Measurements from ENCODE around the gene TGFBR1. TPM values are rescaled to one million over a fixed set of nuclear protein-coding genes. Genes with fewer than 3 reads are reported as not detected.

Gene TGFBR1
- total RNA-seq: 10 to 100 TPM; 31.0 to 33.5 TPM

DNA sequence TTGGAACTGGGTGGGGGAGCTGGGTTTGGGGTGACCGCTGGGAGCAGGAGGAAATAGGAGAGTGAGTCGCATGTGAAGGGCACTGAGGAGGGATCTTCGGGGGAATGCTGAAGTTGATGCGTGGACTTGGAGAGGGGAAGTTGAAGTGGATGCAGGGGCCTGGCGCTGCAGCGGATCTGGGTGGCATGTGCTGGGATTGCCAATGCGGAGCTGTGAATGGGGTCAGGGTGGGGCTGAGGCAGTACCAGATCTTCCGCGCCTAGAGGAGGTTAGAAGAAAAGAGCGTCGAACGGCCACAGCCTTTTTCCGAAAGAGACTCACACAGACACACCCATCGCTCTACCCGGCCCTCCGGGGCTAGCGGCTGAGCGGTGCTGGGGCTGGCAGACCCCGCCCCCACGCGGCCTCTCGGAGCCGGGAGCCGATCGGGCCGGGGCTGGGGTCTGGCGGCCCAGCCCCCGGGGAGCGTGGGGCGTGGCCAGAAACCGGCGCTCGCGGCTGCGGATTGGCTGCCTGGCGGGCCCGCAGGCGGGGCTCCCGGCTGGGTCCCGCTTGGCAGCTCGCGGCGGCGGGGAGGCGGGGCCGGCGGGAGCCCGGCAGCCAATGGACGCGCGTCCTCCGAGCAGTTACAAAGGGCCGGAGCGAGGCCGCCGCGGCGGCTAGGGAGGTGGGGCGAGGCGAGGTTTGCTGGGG, at the start of gene TGFBR1:
TGFBR1 (plus strand) TSS at position 655 of the 693 bp plus-strand sequence. CDS start 93 bp downstream, outside the sequence.
- Mint-ChIP-seq H3K4me1 (ENCODE audit: low read depth) (peaks cover 56% of the 10 kb centered on the region), H3K36me3 (ENCODE audit: insufficient read depth in 2 of 2) (peaks cover 2 to 5% of the 10 kb centered on the region in 2 donors)
- DNase-seq: peak; percentile 95 to 97

DNA sequence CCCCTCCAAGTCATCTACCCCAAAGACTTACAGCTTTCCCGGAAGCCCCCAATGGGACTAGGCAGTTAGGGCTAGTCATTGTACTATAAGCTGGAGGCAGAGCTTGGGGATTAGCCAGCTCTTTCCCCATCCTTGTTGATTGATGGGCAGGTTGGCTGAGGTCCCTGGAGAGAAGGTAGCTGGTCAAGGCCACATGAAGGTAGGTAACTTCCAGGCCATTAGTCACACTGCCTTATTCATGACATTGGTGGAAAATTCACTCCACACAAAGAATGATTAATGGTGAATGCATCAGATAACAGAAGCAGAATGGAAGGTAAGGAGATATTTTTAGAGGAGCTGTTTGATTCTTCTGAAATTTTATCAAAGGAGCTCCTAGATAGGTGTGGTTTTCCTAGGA, 49.5 kb upstream of the TGFBR1 start:
- no peak for ATAC-seq (replicated peaks in 1 of 2)
- peak overlapping the region in 1 of 2 donors; percentile 52 for H3K4me3 Mint-ChIP-seq

More for the DNA sequence above, at the start of gene TGFBR1:
- peak within 1 kb of the TSS; percentile 92 to 97 for H3K4me3 Mint-ChIP-seq
- peaks cover 3% of the 10 kb centered on the region in 2 donors for H3K9me3 Mint-ChIP-seq
- H3K27ac Mint-ChIP-seq: peak within 1 kb of the TSS; percentile 72
- H3K27me3 Mint-ChIP-seq (ENCODE audit: low read depth): no peaks in the 10 kb centered on the region
- peak; percentile 90 to 91 for ATAC-seq (replicated peaks in 1 of 2)

DNA sequence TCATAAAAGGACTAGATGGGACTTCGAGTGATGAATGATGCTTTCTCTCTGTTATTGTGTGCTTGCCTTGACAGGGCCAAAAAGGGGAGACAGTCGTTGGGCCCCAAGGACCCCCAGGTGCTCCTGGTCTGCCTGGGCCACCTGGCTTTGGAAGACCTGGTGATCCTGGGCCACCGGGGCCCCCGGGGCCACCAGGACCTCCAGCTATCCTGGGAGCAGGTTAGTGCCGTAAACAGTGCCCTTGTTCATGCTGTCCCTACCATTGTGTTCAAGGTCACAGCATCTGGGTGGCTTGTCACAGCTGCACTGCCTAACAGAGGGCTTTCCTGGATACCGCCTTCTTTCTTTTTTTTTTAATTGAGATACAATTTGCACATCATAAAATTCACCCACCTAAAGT, 48.7 kb upstream of the TGFBR1 start:
- ATAC-seq (replicated peaks in 1 of 2) (no peak), DNase-seq (no peak)
- H3K9me3 Mint-ChIP-seq: peaks cover 0 to 4% of the 10 kb centered on the region in 2 donors
- H3K27ac Mint-ChIP-seq: peak overlapping the region; percentile 62
- H3K27me3 Mint-ChIP-seq (ENCODE audit: low read depth): peaks cover 23% of the 10 kb centered on the region
- peaks cover 5 to 7% of the 10 kb centered on the region in 2 donors for H3K36me3 Mint-ChIP-seq (ENCODE audit: insufficient read depth in 2 of 2)
- H3K4me3 Mint-ChIP-seq: peak overlapping the region in 1 of 2 donors; percentile 88
- peaks cover 68% of the 10 kb centered on the region for H3K4me1 Mint-ChIP-seq (ENCODE audit: low read depth)

More for the DNA sequence above, 49.5 kb upstream of the TGFBR1 start:
- Mint-ChIP-seq H3K36me3 (ENCODE audit: insufficient read depth in 2 of 2) (peaks cover 5 to 7% of the 10 kb centered on the region in 2 donors), H3K4me1 (ENCODE audit: low read depth) (peaks cover 68% of the 10 kb centered on the region), H3K27me3 (ENCODE audit: low read depth) (peaks cover 16% of the 10 kb centered on the region), H3K9me3 (peaks cover 0 to 4% of the 10 kb centered on the region in 2 donors), H3K27ac (no peak overlapping the region)
- DNase-seq: no peak

DNA sequence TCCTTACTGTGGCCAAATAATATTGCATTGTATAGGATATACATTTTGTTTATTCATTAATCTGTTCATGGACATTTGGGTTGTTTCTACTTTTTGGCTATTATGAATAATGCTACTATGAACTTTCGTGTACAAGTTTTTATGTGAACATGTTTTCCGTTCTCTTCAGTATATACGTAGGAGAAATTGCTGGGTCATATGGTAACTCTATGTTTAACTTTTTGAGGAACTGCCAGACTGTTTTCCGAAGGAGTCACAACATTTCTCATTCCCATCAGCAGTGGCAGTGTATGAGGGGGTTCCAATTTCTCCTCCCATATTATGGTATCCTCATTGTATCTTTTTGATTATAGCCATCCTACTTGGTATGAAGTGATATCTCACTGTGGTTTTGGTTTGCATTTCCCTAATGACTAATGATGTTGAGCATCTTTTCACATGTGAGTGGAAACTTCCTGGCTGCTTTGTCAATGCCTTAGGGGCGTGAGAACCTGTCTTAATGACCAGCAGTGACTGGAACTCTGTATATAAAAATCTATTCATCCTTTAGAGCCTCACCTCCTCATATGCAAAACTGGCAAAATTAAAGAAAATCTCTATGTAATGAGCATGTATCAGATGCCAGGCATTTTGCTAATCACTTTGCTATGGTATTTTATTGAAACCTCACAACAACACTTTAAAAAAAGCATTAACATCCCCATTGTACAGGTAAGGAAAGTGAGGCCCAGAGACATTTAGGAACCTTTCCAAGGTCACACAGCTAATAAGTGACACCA, 47.8 kb upstream of the TGFBR1 start:
- Mint-ChIP-seq H3K36me3 (ENCODE audit: insufficient read depth in 2 of 2) (peaks cover 5 to 7% of the 10 kb centered on the region in 2 donors), H3K27ac (peak overlapping the region; percentile 62), H3K27me3 (ENCODE audit: low read depth) (peaks cover 23% of the 10 kb centered on the region), H3K9me3 (peaks cover 0 to 4% of the 10 kb centered on the region in 2 donors), H3K4me1 (ENCODE audit: low read depth) (peaks cover 68% of the 10 kb centered on the region), H3K4me3 (peak overlapping the region; percentile 82 to 88)
- ATAC-seq (replicated peaks in 1 of 2) (peak; percentile 58 to 66), DNase-seq (peak; percentile 27 to 29)

DNA sequence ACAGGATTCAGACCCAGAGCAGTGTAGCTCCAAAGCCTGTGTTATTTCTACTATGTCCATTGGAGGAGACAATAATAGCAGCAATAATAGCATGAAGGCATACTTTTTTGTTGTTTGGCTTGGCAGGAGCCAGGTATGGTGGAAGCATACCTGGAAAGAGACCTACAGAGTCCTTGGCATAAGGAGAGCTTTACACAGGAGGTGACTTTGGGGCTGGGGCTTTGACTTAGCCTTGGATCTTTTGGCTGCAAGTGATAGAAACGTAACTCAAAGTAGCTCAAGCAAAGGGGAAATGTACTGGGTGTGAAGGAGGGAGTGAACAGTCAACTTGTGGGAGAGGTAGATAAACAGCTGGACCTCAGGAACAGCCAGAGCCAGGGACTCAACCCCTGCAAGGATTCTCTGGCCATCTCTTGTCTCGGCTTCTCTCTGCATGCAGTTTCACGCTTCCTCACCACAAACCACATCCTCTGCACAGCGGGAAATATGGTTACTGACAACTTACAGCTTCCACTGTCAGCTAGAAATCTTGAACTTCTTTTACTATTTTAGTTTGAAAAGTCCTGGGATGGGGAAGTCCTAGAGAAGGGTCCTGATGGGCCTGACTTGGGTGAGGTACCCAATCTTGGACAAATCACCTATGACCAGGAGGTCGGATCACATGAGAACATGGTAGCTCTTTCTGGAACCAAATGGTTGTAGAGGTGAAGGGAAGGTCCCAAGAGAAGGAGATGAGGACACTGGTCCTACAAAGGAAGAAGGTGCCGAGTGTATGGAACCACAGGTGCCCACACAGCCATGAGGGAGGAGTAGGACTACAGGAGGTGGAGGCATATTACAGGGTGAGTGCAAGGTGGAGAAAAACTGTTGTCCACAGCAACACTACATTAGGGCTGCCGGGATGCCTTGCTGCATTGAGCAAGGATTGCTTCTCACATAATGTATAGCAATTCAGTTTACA, 47.0 kb upstream of the TGFBR1 start:
- peak; percentile 78 to 79 for DNase-seq
- peak overlapping the region; percentile 62 for H3K27ac Mint-ChIP-seq

DNA sequence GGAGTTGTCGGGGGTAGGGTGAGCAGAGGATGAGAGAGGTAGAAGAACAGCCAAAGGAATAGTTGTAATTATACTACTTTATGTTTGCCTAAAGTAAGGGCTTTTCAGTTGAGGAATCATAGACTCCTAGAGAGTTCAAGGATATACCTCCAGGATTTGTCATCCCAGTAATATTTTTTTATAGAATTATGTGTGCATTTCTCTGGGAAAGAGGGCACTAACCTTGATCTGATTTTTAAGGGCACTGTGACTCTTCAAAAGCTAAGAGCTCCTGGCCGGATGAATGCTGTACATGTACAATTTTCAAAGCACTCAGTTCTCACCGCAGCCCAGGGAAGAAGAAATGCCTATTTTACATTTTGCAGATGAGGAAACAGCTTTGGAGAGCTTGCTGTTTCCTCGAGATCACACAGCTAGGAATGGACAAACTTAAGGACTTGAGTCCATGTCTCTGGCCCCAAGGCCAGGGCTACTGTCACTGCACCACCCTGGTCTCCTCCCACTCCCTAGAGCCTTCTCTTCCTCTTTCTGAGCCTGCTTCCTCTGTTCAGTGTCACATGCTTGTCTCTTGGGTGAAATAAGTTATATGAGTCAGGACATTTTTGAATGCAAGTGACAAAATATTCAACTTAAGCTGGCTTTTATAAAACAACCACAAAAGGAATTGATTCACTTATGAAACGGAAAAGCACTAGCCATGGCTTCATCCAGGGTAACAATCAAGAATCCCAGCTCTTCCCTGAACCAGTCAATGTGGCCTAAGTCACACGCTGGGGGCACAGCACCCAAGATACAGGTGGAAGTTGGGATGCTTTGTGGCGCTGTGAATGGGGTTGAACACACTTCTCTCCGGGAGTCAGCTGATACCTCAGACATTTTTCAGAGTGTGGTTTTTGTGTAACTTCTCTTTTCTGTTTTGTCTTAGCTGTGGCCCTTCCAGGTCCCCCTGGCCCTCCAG, 45.7 kb upstream of the TGFBR1 start:
- Mint-ChIP-seq H3K9me3 (peaks cover 0 to 4% of the 10 kb centered on the region in 2 donors), H3K27ac (peak overlapping the region; percentile 58), H3K4me3 (peak overlapping the region; percentile 50 to 88), H3K36me3 (ENCODE audit: insufficient read depth in 2 of 2) (peaks cover 5 to 7% of the 10 kb centered on the region in 2 donors), H3K4me1 (ENCODE audit: low read depth) (peaks cover 54% of the 10 kb centered on the region), H3K27me3 (ENCODE audit: low read depth) (peaks cover 31% of the 10 kb centered on the region)
- DNase-seq (peak in 1 of 2 donors; percentile 19), ATAC-seq (replicated peaks in 1 of 2) (peak; percentile 72 to 76)

More for the DNA sequence above, 47.0 kb upstream of the TGFBR1 start:
- H3K4me3 Mint-ChIP-seq: peak overlapping the region; percentile 82 to 88
- peaks cover 23% of the 10 kb centered on the region for H3K27me3 Mint-ChIP-seq (ENCODE audit: low read depth)
- ATAC-seq (replicated peaks in 1 of 2): peak; percentile 76 to 78
- peaks cover 67% of the 10 kb centered on the region for H3K4me1 Mint-ChIP-seq (ENCODE audit: low read depth)
- peaks cover 0 to 4% of the 10 kb centered on the region in 2 donors for H3K9me3 Mint-ChIP-seq
- H3K36me3 Mint-ChIP-seq (ENCODE audit: insufficient read depth in 2 of 2): peaks cover 5 to 7% of the 10 kb centered on the region in 2 donors

DNA sequence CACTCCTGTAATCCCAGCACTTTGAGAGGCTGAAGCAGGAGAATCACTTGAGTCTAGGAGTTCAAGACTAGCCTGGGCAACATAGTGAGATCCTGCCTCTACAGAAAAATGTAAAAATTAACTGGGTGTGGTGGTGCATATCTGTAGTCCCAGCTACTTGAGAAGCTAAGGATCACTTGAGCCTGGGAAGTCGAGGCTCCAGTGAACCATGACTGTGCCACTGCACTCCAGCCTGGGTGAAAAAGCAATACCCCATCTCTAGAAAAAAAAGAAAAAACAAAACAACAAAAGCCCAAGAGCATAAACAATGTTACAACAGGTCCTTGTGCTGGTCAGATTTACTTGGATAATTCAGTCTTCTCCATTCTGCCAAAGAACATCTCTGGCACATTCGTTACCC, 44.3 kb upstream of the TGFBR1 start:
- Mint-ChIP-seq H3K9me3 (peaks cover 0 to under 1% of the 10 kb centered on the region in 2 donors), H3K27me3 (ENCODE audit: low read depth) (peaks cover 21% of the 10 kb centered on the region), H3K4me3 (no peak overlapping the region), H3K36me3 (ENCODE audit: insufficient read depth in 2 of 2) (peaks cover 1 to 5% of the 10 kb centered on the region in 2 donors), H3K4me1 (ENCODE audit: low read depth) (peaks cover 44% of the 10 kb centered on the region), H3K27ac (no peak overlapping the region)
- no peak for DNase-seq
- ATAC-seq (replicated peaks in 1 of 2): no peak

DNA sequence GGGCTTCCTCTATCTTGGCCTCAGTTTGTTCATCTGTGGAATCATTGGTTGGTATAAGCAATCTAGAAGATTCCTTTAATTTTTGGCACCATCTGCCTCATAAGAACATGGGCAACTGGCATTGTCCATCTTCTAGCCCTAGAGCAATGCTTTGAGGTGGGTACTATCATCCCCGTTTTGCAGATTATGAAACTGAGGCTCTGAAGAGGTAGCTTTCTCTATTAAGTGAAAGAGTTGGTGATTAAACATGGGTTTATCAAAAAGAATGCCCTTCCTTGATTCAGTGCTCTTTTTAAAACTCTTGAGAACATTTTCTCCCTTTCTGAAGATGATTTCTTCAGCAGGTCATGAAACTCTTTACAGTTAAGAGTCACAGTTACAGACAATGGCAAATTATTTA, 42.4 kb upstream of the TGFBR1 start:
- Mint-ChIP-seq H3K9me3 (no peaks in the 10 kb centered on the region), H3K4me1 (ENCODE audit: low read depth) (peaks cover 25% of the 10 kb centered on the region), H3K36me3 (ENCODE audit: insufficient read depth in 2 of 2) (no peaks in the 10 kb centered on the region), H3K27ac (no peak overlapping the region), H3K4me3 (no peak overlapping the region), H3K27me3 (ENCODE audit: low read depth) (peaks cover 18% of the 10 kb centered on the region)
- DNase-seq (no peak), ATAC-seq (replicated peaks in 1 of 2) (no peak)

DNA sequence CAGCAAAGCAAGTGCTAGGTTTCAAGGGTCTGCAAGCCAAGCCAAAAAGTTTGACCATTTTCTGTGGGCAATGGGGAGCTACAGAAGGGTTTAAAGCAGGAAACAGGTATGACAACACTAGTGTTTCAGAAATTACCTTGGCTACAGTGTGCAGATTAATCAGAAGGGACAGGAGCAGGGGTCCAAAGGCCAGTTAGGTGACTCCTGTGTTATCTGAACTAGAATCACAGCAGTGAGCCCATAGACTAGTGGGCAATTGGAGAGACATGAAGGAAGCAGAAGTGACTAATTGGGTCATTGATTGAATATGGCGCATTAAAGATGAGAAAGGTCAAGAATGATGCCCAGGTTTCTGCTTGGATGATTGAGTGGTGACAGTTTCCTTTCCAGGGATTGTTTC, 41.4 kb upstream of the TGFBR1 start:
- Mint-ChIP-seq H3K36me3 (ENCODE audit: insufficient read depth in 2 of 2) (no peaks in the 10 kb centered on the region), H3K27ac (no peak overlapping the region), H3K27me3 (ENCODE audit: low read depth) (peaks cover 18% of the 10 kb centered on the region), H3K4me1 (ENCODE audit: low read depth) (peaks cover 17% of the 10 kb centered on the region), H3K4me3 (no peak overlapping the region), H3K9me3 (no peaks in the 10 kb centered on the region)
- DNase-seq (no peak), ATAC-seq (replicated peaks in 1 of 2) (no peak)

DNA sequence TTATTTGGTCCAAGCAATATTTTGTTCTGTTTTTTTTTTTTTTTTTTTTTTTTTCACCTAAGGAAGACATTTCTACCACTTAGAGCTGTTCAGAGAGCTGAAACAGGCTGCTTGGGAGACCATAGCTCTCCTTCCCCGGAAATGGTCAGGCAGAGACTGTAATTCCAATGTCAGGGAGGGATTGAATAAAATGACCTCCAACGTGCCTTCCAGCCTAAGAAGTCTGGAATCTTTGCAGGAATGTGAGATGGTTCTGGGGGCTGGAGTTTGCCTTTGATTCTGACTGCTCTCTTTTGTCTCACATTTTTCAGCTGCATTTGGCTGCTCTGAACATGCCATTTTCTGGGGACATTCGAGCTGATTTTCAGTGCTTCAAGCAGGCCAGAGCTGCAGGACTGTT, 38.3 kb upstream of the TGFBR1 start:
- H3K27ac Mint-ChIP-seq: no peak overlapping the region
- H3K27me3 Mint-ChIP-seq (ENCODE audit: low read depth): peaks cover 11% of the 10 kb centered on the region
- H3K4me1 Mint-ChIP-seq (ENCODE audit: low read depth): peaks cover 30% of the 10 kb centered on the region
- H3K4me3 Mint-ChIP-seq: no peak overlapping the region
- H3K36me3 Mint-ChIP-seq (ENCODE audit: insufficient read depth in 2 of 2): no peaks in the 10 kb centered on the region
- H3K9me3 Mint-ChIP-seq: no peaks in the 10 kb centered on the region
- no peak for DNase-seq
- no peak for ATAC-seq (replicated peaks in 1 of 2)

DNA sequence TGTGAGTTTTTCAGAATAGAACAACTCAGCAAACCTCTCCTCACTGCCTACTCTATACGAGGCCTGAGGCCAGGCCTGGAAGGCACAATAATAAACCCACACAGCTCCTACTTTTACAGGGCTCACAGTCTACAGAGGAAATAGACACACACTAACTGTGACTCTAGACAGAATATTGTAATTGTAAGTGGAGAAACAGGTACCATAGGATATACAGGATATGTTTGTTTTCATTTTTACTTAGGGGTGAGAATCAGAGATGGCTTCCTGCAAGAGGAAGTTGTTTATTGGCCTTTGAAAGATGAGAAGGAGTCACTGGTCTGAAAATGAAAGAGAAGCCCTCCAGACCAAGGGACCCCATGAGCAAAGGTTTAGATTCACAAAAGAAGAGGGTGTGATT, 35.8 kb upstream of the TGFBR1 start:
- H3K27me3 Mint-ChIP-seq (ENCODE audit: low read depth): peaks cover 1% of the 10 kb centered on the region
- H3K4me1 Mint-ChIP-seq (ENCODE audit: low read depth): peaks cover 36% of the 10 kb centered on the region
- no peaks in the 10 kb centered on the region for H3K9me3 Mint-ChIP-seq
- DNase-seq: no peak
- H3K36me3 Mint-ChIP-seq (ENCODE audit: insufficient read depth in 2 of 2): no peaks in the 10 kb centered on the region
- peak overlapping the region; percentile 74 for H3K27ac Mint-ChIP-seq
- no peak overlapping the region for H3K4me3 Mint-ChIP-seq
- peak in 1 of 2 donors; percentile 11 for ATAC-seq (replicated peaks in 1 of 2)
